ENCODE data around the gene CHIT1. TPM values are rescaled to one million over a fixed set of nuclear protein-coding genes. Genes with fewer than 3 reads are reported as not detected.

CHIT1 gene
- total and polyA plus RNA-seq, 2 of the 13 experiments (the other 11 are each of a cell fraction or from before 2014, with no cell fraction given): not detected

GRCh38 chr1:203196371-203196770, 33.1 kb downstream of the CHIT1 start:
- H3K79me2 ChIP-seq (ENCODE audit: insufficient read depth, low read length): no peaks in the 10 kb centered on the region
- no peaks in the 10 kb centered on the region for H4K20me1 ChIP-seq (ENCODE audit: insufficient read depth, low read length)
- ChIA-PET POLR2A (no interaction called here), CTCF (ENCODE audit: low intra/inter-chr PET ratio, low total read pairs) (no interaction called here)
- ATAC-seq: peak; percentile 40; the same call in 2 of the 3 replicates
- in situ Hi-C loops (cut with HindIII; ENCODE audit: extremely low pct_ligation_motif_present, low pct_unique_long_range_greater_than_20kb): no loop called here
- H3K27me3 ChIP-seq (ENCODE audit: control insufficient read depth in 1 of 2, insufficient read depth in 2 of 2, low read length in 2 of 2): peaks cover 0 to 7% of the 10 kb centered on the region in 2 experiments; a peak in 1 of 5 replicates
- 40% methylated on average over 1 of the region's 3 CpGs for WGBS (ENCODE audit: low lambda C conversion rate)
- H2AFZ ChIP-seq (ENCODE audit: low read length): no peak overlapping the region
- no TSS peak for BruUV-seq (replicated peaks)
- no peak for FAIRE-seq
- no peak overlapping the region for H3K4me2 ChIP-seq (ENCODE audit: low read depth, low read length)
- intact Hi-C loops (cut with micrococcal nuclease; ENCODE audit: unreplicated experiment): no loop called here
- no peak overlapping the region for H3K27ac ChIP-seq (ENCODE audit: extremely low read length, insufficient read depth, low read length)
- no peak overlapping the region for H3K9ac ChIP-seq (ENCODE audit: insufficient read depth, low read depth, low read length)
- H3K9me3 ChIP-seq (ENCODE audit: low read length): no peaks in the 10 kb centered on the region
- no peaks in the 10 kb centered on the region for H3K36me3 ChIP-seq (replicated peaks in 1 of 2; ENCODE audit: control insufficient read depth in 1 of 2, insufficient read depth in 2 of 2, low read length in 2 of 2)
- DNase-seq (ENCODE audit: low spot score): no peak
- H3K4me1 ChIP-seq (ENCODE audit: insufficient read depth, low read length): peaks cover 13% of the 10 kb centered on the region
- TF ChIP-seq CREM (IDR thresholded peaks at IDR 0.05): no peak
- no peak for TF ChIP-seq CREM (CRISPR knock-in tag; IDR thresholded peaks at IDR 0.05)
- no peak for TF ChIP-seq SALL1 (CRISPR knock-in tag; IDR thresholded peaks at IDR 0.05)
- TF ChIP-seq ZNF644 (CRISPR knock-in tag; IDR thresholded peaks at IDR 0.05; ENCODE audit: low read depth): no peak
- no peak for TF ChIP-seq SAP130 (CRISPR knock-in tag; IDR thresholded peaks at IDR 0.05; ENCODE audit: low read depth)
- no peak for TF ChIP-seq SMAD1 (CRISPR knock-in tag; IDR thresholded peaks at IDR 0.05; ENCODE audit: borderline replicate concordance, low read depth)
- no peak for TF ChIP-seq RARG (CRISPR knock-in tag; IDR thresholded peaks at IDR 0.05; ENCODE audit: low read depth)
- no peak for TF ChIP-seq KLF12 (CRISPR knock-in tag; IDR thresholded peaks at IDR 0.05; ENCODE audit: borderline replicate concordance)
- TF ChIP-seq ZNF138 (CRISPR knock-in tag; IDR thresholded peaks at IDR 0.05; ENCODE audit: low read depth): no peak
- TF ChIP-seq ZEB1 (IDR thresholded peaks at IDR 0.05; ENCODE audit: insufficient replicate concordance, low read depth): no peak
- TF ChIP-seq ZNF709 (CRISPR knock-in tag; IDR thresholded peaks at IDR 0.05): no peak
- TF ChIP-seq KLF16 (CRISPR knock-in tag; IDR thresholded peaks at IDR 0.05): no peak
- no peak for TF ChIP-seq THAP7 (CRISPR knock-in tag; IDR thresholded peaks at IDR 0.05)
- TF ChIP-seq PAF1 (CRISPR knock-in tag; IDR thresholded peaks at IDR 0.05): no peak
- TF ChIP-seq TCF12 (IDR thresholded peaks at IDR 0.05): no peak
- TF ChIP-seq TCF12 (CRISPR knock-in tag; IDR thresholded peaks at IDR 0.05): no peak
- no peak for TF ChIP-seq ZNF331 (CRISPR knock-in tag; IDR thresholded peaks at IDR 0.05)
- TF ChIP-seq CBX2 (IDR thresholded peaks at IDR 0.05; ENCODE audit: low read depth, low read length): no peak
- TF ChIP-seq CBX2 (CRISPR knock-in tag; IDR thresholded peaks at IDR 0.05; ENCODE audit: low read depth): no peak
- no peak for TF ChIP-seq NFATC3 (CRISPR knock-in tag; IDR thresholded peaks at IDR 0.05)
- TF ChIP-seq TEAD2 (CRISPR knock-in tag; IDR thresholded peaks at IDR 0.05): no peak
- no peak for TF ChIP-seq ISX (CRISPR knock-in tag; conservative IDR thresholded peaks at IDR 0.05)
- no peak for TF ChIP-seq ZNF607 (CRISPR knock-in tag; IDR thresholded peaks at IDR 0.05; ENCODE audit: borderline replicate concordance)
- H3K4me3 ChIP-seq (replicated peaks in 1 of 3; ENCODE audit: insufficient read depth in 1 of 3, low read depth in 2 of 3, low read length in 3 of 3): no peak overlapping the region

Data from HepG2 (cell line).